VCaP (cell line): ENCODE results near the gene MAGED2.
"Not testable (repeated sequence)": the region's sequence is repeated elsewhere in the genome, so short reads cannot be mapped to it uniquely, and the experiment has no call there.

Experiments
- H3K27ac ChIP-seq: fragments of 450-650 bp; 2 replicates; pipeline ENCODE4 v1.5.1; 2017
- CTCF ChIP-seq: fragments of 450-650 bp; conservative IDR thresholded peaks from 2 replicates; pipeline ENCODE4 v1.5.1; 2017; ENCODE audit warnings: mild to moderate bottlenecking, moderate library complexity

Gene MAGED2

DNA sequence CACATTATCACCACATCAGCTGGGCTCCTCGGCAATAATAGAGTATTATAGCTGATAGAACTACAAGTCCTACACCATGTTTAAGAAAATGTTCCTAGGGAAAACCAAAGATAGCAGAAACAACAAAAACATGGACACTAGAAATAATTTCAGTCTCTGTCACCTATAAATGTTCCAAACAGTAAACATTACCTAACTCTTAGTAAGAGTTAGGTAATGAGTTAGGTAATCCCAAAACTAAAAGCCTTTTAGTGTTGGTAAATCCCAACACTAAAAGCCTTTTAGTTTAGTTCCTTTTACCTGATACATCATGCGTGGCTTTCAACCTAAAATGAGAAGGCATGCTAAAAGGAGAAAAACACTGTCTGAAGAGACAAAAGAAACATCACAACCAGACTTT lies 35.5 kb downstream of the MAGED2 start:
- no peak for TF ChIP-seq CTCF
- H3K27ac ChIP-seq, result no peak overlapping the region

GRCh38 chrX:54847700-54848099 lies 40.2 kb downstream of the MAGED2 start:
- H3K27ac ChIP-seq, result not testable (repeated sequence)

GRCh38 chrX:54865208-54865607 lies 57.7 kb downstream of the MAGED2 start:
- no peak overlapping the region for H3K27ac ChIP-seq
- TF ChIP-seq CTCF, result no peak
